Measurements from ENCODE around the gene DPP4.

- TF ChIP-seq PATZ1 (CRISPR knock-in tag; IDR thresholded peaks at IDR 0.05; ENCODE audit: borderline replicate concordance), result no peak
- no peak for TF ChIP-seq ESRRG (CRISPR knock-in tag; IDR thresholded peaks at IDR 0.05)
- TF ChIP-seq ZFP30 (CRISPR knock-in tag; IDR thresholded peaks at IDR 0.05), result no peak
- no peak for TF ChIP-seq CREB5 (CRISPR knock-in tag; IDR thresholded peaks at IDR 0.05; ENCODE audit: low read depth)
- TF ChIP-seq CSDC2 (CRISPR knock-in tag; IDR thresholded peaks at IDR 0.05), result no peak
- no peak for TF ChIP-seq ARNTL (CRISPR knock-in tag; IDR thresholded peaks at IDR 0.05; ENCODE audit: borderline replicate concordance, low read depth)
- no peak for TF ChIP-seq ZC3H10 (CRISPR knock-in tag; IDR thresholded peaks at IDR 0.05)
- TF ChIP-seq ZNF70 (CRISPR knock-in tag; IDR thresholded peaks at IDR 0.05), result no peak
Observed at GRCh38 chr2:162021516-162022058, 52.4 kb downstream of the DPP4 start.
